Thyroid gland (tissue), 4 donors: Measurements from ENCODE around the gene LYVE1.

ENCODE experiments used
- POLR2A ChIP-seq, 2 donors: fragments of 450-650 bp; IDR thresholded peaks; one replicate each; pipeline ENCODE4 v1.6.1; 2017; ENCODE audit warnings: antibody characterized with exemption in 2 of 2, mild to moderate bottlenecking in 2 of 2, moderate library complexity in 1 of 2
- TF ChIP-seq, protein P1 (sequence below), 6 experiments: fragments of 200-600 bp in 3 of 6; fragments of 450-650 bp in 3 of 6; sonication (generic) in 3 of 6; IDR thresholded peaks; one replicate each; pipeline ENCODE4 v1.5.1; 2016 to 2019; ENCODE audit warnings: antibody characterized with exemption in 6 of 6, mild to moderate bottlenecking in 2 of 6, inconsistent platforms in 1 of 6, moderate library complexity in 1 of 6

DNA sequence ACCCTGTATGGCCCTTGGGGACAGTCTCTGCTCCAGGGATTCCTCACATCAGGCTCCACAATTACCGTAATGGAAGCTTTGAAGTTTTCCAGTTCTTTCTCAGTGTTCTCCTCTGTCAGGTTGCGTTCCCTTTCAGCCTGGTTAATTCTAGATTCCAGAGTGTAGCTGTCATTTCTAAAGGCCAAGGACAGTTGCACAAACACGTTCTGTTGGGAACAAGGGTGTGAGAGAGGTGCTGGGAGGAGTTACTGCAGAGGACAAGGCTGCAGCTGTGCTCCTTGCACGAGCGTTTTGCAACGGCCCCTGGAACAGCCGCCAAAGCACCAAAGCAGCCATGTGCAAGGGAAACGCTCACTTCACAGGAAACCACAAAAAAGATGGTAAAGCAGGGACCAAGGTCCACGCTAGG is 35.9 kb upstream of the LYVE1 start:
- TF ChIP-seq, protein P1, sequence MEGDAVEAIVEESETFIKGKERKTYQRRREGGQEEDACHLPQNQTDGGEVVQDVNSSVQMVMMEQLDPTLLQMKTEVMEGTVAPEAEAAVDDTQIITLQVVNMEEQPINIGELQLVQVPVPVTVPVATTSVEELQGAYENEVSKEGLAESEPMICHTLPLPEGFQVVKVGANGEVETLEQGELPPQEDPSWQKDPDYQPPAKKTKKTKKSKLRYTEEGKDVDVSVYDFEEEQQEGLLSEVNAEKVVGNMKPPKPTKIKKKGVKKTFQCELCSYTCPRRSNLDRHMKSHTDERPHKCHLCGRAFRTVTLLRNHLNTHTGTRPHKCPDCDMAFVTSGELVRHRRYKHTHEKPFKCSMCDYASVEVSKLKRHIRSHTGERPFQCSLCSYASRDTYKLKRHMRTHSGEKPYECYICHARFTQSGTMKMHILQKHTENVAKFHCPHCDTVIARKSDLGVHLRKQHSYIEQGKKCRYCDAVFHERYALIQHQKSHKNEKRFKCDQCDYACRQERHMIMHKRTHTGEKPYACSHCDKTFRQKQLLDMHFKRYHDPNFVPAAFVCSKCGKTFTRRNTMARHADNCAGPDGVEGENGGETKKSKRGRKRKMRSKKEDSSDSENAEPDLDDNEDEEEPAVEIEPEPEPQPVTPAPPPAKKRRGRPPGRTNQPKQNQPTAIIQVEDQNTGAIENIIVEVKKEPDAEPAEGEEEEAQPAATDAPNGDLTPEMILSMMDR (IDR thresholded peaks at IDR 0.05) = no peak
- TF ChIP-seq POLR2A (IDR thresholded peaks at IDR 0.05) = no peak
